ENCODE data around the gene ADCY1. TPM values are rescaled to one million over a fixed set of nuclear protein-coding genes. Genes with fewer than 3 reads are reported as not detected.

ADCY1 gene
- total and polyA plus RNA-seq, 2 donors (not counting 1 experiment from before 2014, with no cell fraction given): 0.23 to 2.5 TPM

GRCh38 chr7:45586542-45587520 lies 12.7 kb downstream of the ADCY1 start:
- H3K27ac ChIP-seq (ENCODE audit: insufficient read depth, low read length): no peak overlapping the region

GRCh38 chr7:45588466-45588865 lies 14.3 kb downstream of the ADCY1 start:
- H3K36me3 ChIP-seq (ENCODE audit: control insufficient read depth, insufficient read depth, low read length): no peaks in the 10 kb centered on the region
- no peaks in the 10 kb centered on the region for H3K27me3 ChIP-seq (ENCODE audit: control insufficient read depth, insufficient read depth, low read length)
- H3K4me3 ChIP-seq (replicated peaks in 1 of 4; ENCODE audit: control extremely low read depth in 1 of 4, insufficient read depth in 1 of 4, low read depth in 3 of 4, low read length in 4 of 4): no peak overlapping the region
- H3K9me3 ChIP-seq (ENCODE audit: control insufficient read depth, insufficient read depth, low read depth, low read length): no peaks in the 10 kb centered on the region
- no peak for DNase-seq (ENCODE audit: low read depth in 2 of 2)
- TF ChIP-seq EZH2 (IDR thresholded peaks at IDR 0.05; ENCODE audit: low read length, missing control alignments) (no peak), CTCF (conservative IDR thresholded peaks at IDR 0.05 in 1 of 2, IDR thresholded peaks at IDR 0.05 in 1 of 2; ENCODE audit: low read depth in 1 of 2, low read length in 2 of 2) (no peak)
- no peaks in the 10 kb centered on the region for H4K20me1 ChIP-seq (ENCODE audit: control insufficient read depth, extremely low read depth, insufficient read depth, low read length)
- no peak overlapping the region for H3K4me2 ChIP-seq (ENCODE audit: extremely low read depth, insufficient read depth, low read length)
- H3K27ac ChIP-seq (ENCODE audit: insufficient read depth, low read length): no peak overlapping the region
- no peaks in the 10 kb centered on the region for H3K4me1 ChIP-seq (ENCODE audit: control insufficient read depth, extremely low read depth, insufficient read depth, low read length)
- no peak overlapping the region for H3K9ac ChIP-seq (ENCODE audit: insufficient read depth, low read length)
- H3K79me2 ChIP-seq (ENCODE audit: control insufficient read depth, insufficient read depth, low read length): no peaks in the 10 kb centered on the region
- H2AFZ ChIP-seq (ENCODE audit: low read length): no peak overlapping the region

More at GRCh38 chr7:45586542-45587520, 12.7 kb downstream of the ADCY1 start:
- no peak for DNase-seq (ENCODE audit: low read depth in 2 of 2)
- Histone ChIP-seq H2AFZ (ENCODE audit: low read length) (no peak overlapping the region), H3K79me2 (ENCODE audit: control insufficient read depth, insufficient read depth, low read length) (no peaks in the 10 kb centered on the region), H3K27me3 (ENCODE audit: control insufficient read depth, insufficient read depth, low read length) (no peaks in the 10 kb centered on the region), H3K4me3 (replicated peaks in 1 of 4; ENCODE audit: control extremely low read depth in 1 of 4, insufficient read depth in 1 of 4, low read depth in 3 of 4, low read length in 4 of 4) (no peak overlapping the region), H3K4me2 (ENCODE audit: extremely low read depth, insufficient read depth, low read length) (no peak overlapping the region), H3K9ac (ENCODE audit: insufficient read depth, low read length) (no peak overlapping the region), H3K4me1 (ENCODE audit: control insufficient read depth, extremely low read depth, insufficient read depth, low read length) (no peaks in the 10 kb centered on the region), H3K9me3 (ENCODE audit: control insufficient read depth, insufficient read depth, low read depth, low read length) (no peaks in the 10 kb centered on the region), H3K36me3 (ENCODE audit: control insufficient read depth, insufficient read depth, low read length) (no peaks in the 10 kb centered on the region), H4K20me1 (ENCODE audit: control insufficient read depth, extremely low read depth, insufficient read depth, low read length) (no peaks in the 10 kb centered on the region)
- no peak for TF ChIP-seq CTCF (conservative IDR thresholded peaks at IDR 0.05 in 1 of 2, IDR thresholded peaks at IDR 0.05 in 1 of 2; ENCODE audit: low read depth in 1 of 2, low read length in 2 of 2)
- TF ChIP-seq EZH2 (IDR thresholded peaks at IDR 0.05; ENCODE audit: low read length, missing control alignments): no peak

GRCh38 chr7:45589061-45589460 lies 14.9 kb downstream of the ADCY1 start:
- Histone ChIP-seq H3K9me3 (ENCODE audit: control insufficient read depth, insufficient read depth, low read depth, low read length) (no peaks in the 10 kb centered on the region), H4K20me1 (ENCODE audit: control insufficient read depth, extremely low read depth, insufficient read depth, low read length) (no peaks in the 10 kb centered on the region), H2AFZ (ENCODE audit: low read length) (no peak overlapping the region), H3K4me1 (ENCODE audit: control insufficient read depth, extremely low read depth, insufficient read depth, low read length) (no peaks in the 10 kb centered on the region), H3K9ac (ENCODE audit: insufficient read depth, low read length) (no peak overlapping the region), H3K79me2 (ENCODE audit: control insufficient read depth, insufficient read depth, low read length) (no peaks in the 10 kb centered on the region), H3K36me3 (ENCODE audit: control insufficient read depth, insufficient read depth, low read length) (no peaks in the 10 kb centered on the region), H3K27ac (ENCODE audit: insufficient read depth, low read length) (no peak overlapping the region), H3K4me3 (replicated peaks in 1 of 4; ENCODE audit: control extremely low read depth in 1 of 4, insufficient read depth in 1 of 4, low read depth in 3 of 4, low read length in 4 of 4) (no peak overlapping the region), H3K27me3 (ENCODE audit: control insufficient read depth, insufficient read depth, low read length) (no peaks in the 10 kb centered on the region), H3K4me2 (ENCODE audit: extremely low read depth, insufficient read depth, low read length) (no peak overlapping the region)
- TF ChIP-seq EZH2 (IDR thresholded peaks at IDR 0.05; ENCODE audit: low read length, missing control alignments) (no peak), CTCF (conservative IDR thresholded peaks at IDR 0.05 in 1 of 2, IDR thresholded peaks at IDR 0.05 in 1 of 2; ENCODE audit: low read depth in 1 of 2, low read length in 2 of 2) (no peak)
- no peak for DNase-seq (ENCODE audit: low read depth in 2 of 2)
